ENCODE data around the gene FBXW9.
"Not testable (repeated sequence)": the region's sequence is repeated elsewhere in the genome, so short reads cannot be mapped to it uniquely, and the experiment has no call there.

The FBXW9 gene

DNA sequence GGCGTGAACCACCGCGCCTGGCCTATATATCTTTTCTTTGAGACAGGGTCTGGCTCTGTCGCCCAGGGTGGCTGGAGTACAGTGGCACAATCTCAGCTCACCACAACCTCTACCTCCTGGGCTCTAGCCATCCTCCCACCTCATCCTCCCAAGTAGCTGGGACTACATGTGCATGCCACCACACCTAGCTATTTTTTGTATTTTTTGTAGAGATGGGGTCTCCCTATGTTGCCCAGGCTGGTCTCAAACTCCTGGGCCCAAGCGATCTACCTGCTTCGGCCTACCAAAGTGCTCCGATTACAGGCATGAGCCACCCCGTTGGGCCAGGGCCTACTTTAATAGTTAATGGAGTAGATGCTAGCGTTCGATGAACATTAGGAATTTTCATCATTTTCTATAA is 23.9 kb upstream of the FBXW9 start:
- Histone ChIP-seq H3K27me3 (replicated peaks; ENCODE audit: control insufficient read depth, insufficient read depth, low read length) (no peaks in the 10 kb centered on the region), H3K4me3 (replicated peaks; ENCODE audit: low read depth, low read length) (peak overlapping the region; percentile 90; the same call in 1 of the 2 replicates), H3K36me3 (ENCODE audit: control insufficient read depth, insufficient read depth, low read length) (peaks cover 8% of the 10 kb centered on the region)
- no peak for DNase-seq (ENCODE audit: extremely low read depth, insufficient read length)
- no peak for TF ChIP-seq CTCF (IDR thresholded peaks at IDR 0.05; ENCODE audit: insufficient read depth, low read length, poor library complexity, severe bottlenecking)

GRCh38 chr19:12715929-12716328 is 19.5 kb upstream of the FBXW9 start:
- Histone ChIP-seq H3K36me3 (ENCODE audit: control insufficient read depth, insufficient read depth, low read length) (peaks cover 28% of the 10 kb centered on the region), H3K27me3 (replicated peaks; ENCODE audit: control insufficient read depth, insufficient read depth, low read length) (no peaks in the 10 kb centered on the region), H3K4me3 (replicated peaks; ENCODE audit: low read depth, low read length) (no peak overlapping the region)

GRCh38 chr19:12715102-12715501 is 18.7 kb upstream of the FBXW9 start:
- H3K36me3 ChIP-seq (ENCODE audit: control insufficient read depth, insufficient read depth, low read length), result peaks cover 34% of the 10 kb centered on the region
- TF ChIP-seq CTCF (IDR thresholded peaks at IDR 0.05; ENCODE audit: insufficient read depth, low read length, poor library complexity, severe bottlenecking), result no peak
- no peak for DNase-seq (ENCODE audit: extremely low read depth, insufficient read length)
- no peaks in the 10 kb centered on the region for H3K27me3 ChIP-seq (replicated peaks; ENCODE audit: control insufficient read depth, insufficient read depth, low read length)
- H3K4me3 ChIP-seq (replicated peaks; ENCODE audit: low read depth, low read length), result no peak overlapping the region

More at GRCh38 chr19:12715929-12716328, 19.5 kb upstream of the FBXW9 start:
- TF ChIP-seq CTCF (IDR thresholded peaks at IDR 0.05; ENCODE audit: insufficient read depth, low read length, poor library complexity, severe bottlenecking), result no peak
- no peak for DNase-seq (ENCODE audit: extremely low read depth, insufficient read length)

- H3K4me3 ChIP-seq (replicated peaks; ENCODE audit: low read depth, low read length); H3K27me3 ChIP-seq (replicated peaks; ENCODE audit: control insufficient read depth, insufficient read depth, low read length); DNase-seq (ENCODE audit: extremely low read depth, insufficient read length): not testable (repeated sequence)
- H3K36me3 ChIP-seq (ENCODE audit: control insufficient read depth, insufficient read depth, low read length), result peaks cover 32% of the 10 kb centered on the region
Measured at GRCh38 chr19:12713304-12713703, 16.9 kb upstream of the FBXW9 start.

DNA sequence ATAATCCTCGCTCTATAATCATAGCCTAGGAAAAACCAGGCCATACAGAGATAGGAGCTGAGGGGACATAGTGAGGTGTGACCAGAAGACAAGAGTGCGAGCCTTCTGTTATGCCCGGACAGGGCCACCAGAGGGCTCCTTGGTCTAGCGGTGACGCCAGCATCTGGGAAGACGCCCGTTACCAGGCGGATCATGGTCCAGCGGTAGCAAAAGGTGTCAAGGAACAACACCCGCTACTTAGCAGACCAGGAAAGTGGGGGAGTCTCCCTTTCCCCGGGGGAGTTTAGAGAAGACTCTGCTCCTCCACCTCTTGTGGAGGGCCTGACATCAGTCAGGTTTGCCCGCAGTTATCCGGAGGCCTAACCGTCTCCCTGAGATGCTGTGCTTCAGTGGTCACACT is 15.6 kb upstream of the FBXW9 start:
- H3K4me3 ChIP-seq (replicated peaks; ENCODE audit: low read depth, low read length); DNase-seq (ENCODE audit: extremely low read depth, insufficient read length); H3K27me3 ChIP-seq (replicated peaks; ENCODE audit: control insufficient read depth, insufficient read depth, low read length): not testable (repeated sequence)
- peaks cover 32% of the 10 kb centered on the region for H3K36me3 ChIP-seq (ENCODE audit: control insufficient read depth, insufficient read depth, low read length)

GRCh38 chr19:12711187-12711586 is 14.8 kb upstream of the FBXW9 start:
- H3K27me3 ChIP-seq (replicated peaks; ENCODE audit: control insufficient read depth, insufficient read depth, low read length), result no peaks in the 10 kb centered on the region
- H3K36me3 ChIP-seq (ENCODE audit: control insufficient read depth, insufficient read depth, low read length), result peaks cover 35% of the 10 kb centered on the region
- no peak overlapping the region for H3K4me3 ChIP-seq (replicated peaks; ENCODE audit: low read depth, low read length)
- no peak for DNase-seq (ENCODE audit: extremely low read depth, insufficient read length)
- no peak for TF ChIP-seq CTCF (IDR thresholded peaks at IDR 0.05; ENCODE audit: insufficient read depth, low read length, poor library complexity, severe bottlenecking)

- DNase-seq (ENCODE audit: extremely low read depth, insufficient read length), result no peak
- no peaks in the 10 kb centered on the region for H3K27me3 ChIP-seq (replicated peaks; ENCODE audit: control insufficient read depth, insufficient read depth, low read length)
- no peak for TF ChIP-seq CTCF (IDR thresholded peaks at IDR 0.05; ENCODE audit: insufficient read depth, low read length, poor library complexity, severe bottlenecking)
- no peak overlapping the region for H3K4me3 ChIP-seq (replicated peaks; ENCODE audit: low read depth, low read length)
- peaks cover 38% of the 10 kb centered on the region for H3K36me3 ChIP-seq (ENCODE audit: control insufficient read depth, insufficient read depth, low read length)
Measured at GRCh38 chr19:12708641-12709040, 12.2 kb upstream of the FBXW9 start.

Measured in GM06990 (cell line).